Small intestine (tissue), 7 donors: ENCODE data around the gene SMAD3. TPM values are rescaled to one million over a fixed set of nuclear protein-coding genes. Genes with fewer than 3 reads are reported as not detected.

ENCODE experiments used
- DNase-seq, 2 donors: peaks; one replicate each; pipeline versions ENCODE4 v3.0.0 to v3.0.0-alpha.2; 2013
- FAIRE-seq: peaks from 2 replicates; lab custom pipeline; 2012; peaks lifted over from hg19 to GRCh38; lab: Jason Lieb, UNC
- H3K27ac ChIP-seq, 3 donors: one replicate each; pipeline ENCODE4 v1.5.1; 2013; ENCODE audit warnings: low read length in 2 of 3, mild to moderate bottlenecking in 2 of 3, control low read depth in 1 of 3, inconsistent platforms in 1 of 3, low read depth in 1 of 3, moderate library complexity in 1 of 3
- H3K27me3 ChIP-seq, 3 donors: one replicate each; pipeline ENCODE4 v1.6.1; 2013; ENCODE audit warnings: low read length in 3 of 3, inconsistent platforms in 1 of 3; ENCODE audit not compliant: control insufficient read depth in 3 of 3, insufficient read depth in 3 of 3
- H3K36me3 ChIP-seq, 3 donors: one replicate each; pipeline ENCODE4 v1.6.1; 2013; ENCODE audit warnings: low read length in 3 of 3, inconsistent platforms in 1 of 3, low read depth in 1 of 3, mild to moderate bottlenecking in 1 of 3, moderate library complexity in 1 of 3; ENCODE audit not compliant: control insufficient read depth in 3 of 3, insufficient read depth in 2 of 3
- H3K4me1 ChIP-seq, 3 donors: one replicate each; pipeline ENCODE4 v1.6.1; 2013; ENCODE audit warnings: low read length in 2 of 3, inconsistent platforms in 1 of 3, low read depth in 1 of 3, mild to moderate bottlenecking in 1 of 3, moderate library complexity in 1 of 3; ENCODE audit not compliant: control insufficient read depth in 3 of 3, insufficient read depth in 2 of 3
- H3K4me3 ChIP-seq, 3 donors: one replicate each; pipeline ENCODE4 v1.5.1; 2013; ENCODE audit warnings: low read length in 3 of 3, control low read depth in 1 of 3, inconsistent platforms in 1 of 3, low read depth in 1 of 3, mild to moderate bottlenecking in 1 of 3, moderate library complexity in 1 of 3
- H3K9me3 ChIP-seq, 2 donors: one replicate each; pipeline ENCODE4 v1.6.1; 2013; ENCODE audit warnings: low read depth in 1 of 2, low read length in 1 of 2; ENCODE audit not compliant: control insufficient read depth in 2 of 2, insufficient read depth in 1 of 2
- WGBS, 3 donors: extraction: QIAGEN DNeasy Blood & Tissue Kit; methylation state at CpG; one replicate each; pipeline ENCODE4 v1.1.7; 2013; 5-methylcytosine and 5-hydroxymethylcytosine counted together
- polyA plus RNA-seq, 4 donors: library from polyadenylated mRNA; stranded (reverse) in 3 of 4; unstranded in 1 of 4; fragments of 200-250 nt in 3 of 4; fragments of 120-200 nt in 1 of 4; gene quantifications; one replicate each; pipeline versions ENCODE4 v1.2.1 to v1.2.3, GENCODE V29; 2013
- donor health status: healthy with polysubstance abuse.
- donor health status: control.
- donor health status: control.
- donor health status: Bipolar disorder and iron deficiency.
- donor health status: healthy.

SMAD3 gene
- polyA plus RNA-seq, 4 donors = 11.6 to 33.2 (median 14.6) TPM

GRCh38 chr15:67134067-67134838, 68.9 kb downstream of the SMAD3 start:
- Histone ChIP-seq H3K9me3 (no peaks in the 10 kb centered on the region), H3K36me3 (peaks cover 0 to 24% (median 0%) of the 10 kb centered on the region in 3 donors), H3K4me3 (no peak overlapping the region), H3K4me1 (peaks cover 14 to 51% (median 38%) of the 10 kb centered on the region in 3 donors), H3K27me3 (no peaks in the 10 kb centered on the region), H3K27ac (peak overlapping the region; percentile 75 to 85 (median 84))
- FAIRE-seq (no peak), DNase-seq (peak; percentile 60 to 72)
- 11 to 22% (median 21%) methylated on average over 13 of the region's 13 CpGs for WGBS, 3 donors

DNA sequence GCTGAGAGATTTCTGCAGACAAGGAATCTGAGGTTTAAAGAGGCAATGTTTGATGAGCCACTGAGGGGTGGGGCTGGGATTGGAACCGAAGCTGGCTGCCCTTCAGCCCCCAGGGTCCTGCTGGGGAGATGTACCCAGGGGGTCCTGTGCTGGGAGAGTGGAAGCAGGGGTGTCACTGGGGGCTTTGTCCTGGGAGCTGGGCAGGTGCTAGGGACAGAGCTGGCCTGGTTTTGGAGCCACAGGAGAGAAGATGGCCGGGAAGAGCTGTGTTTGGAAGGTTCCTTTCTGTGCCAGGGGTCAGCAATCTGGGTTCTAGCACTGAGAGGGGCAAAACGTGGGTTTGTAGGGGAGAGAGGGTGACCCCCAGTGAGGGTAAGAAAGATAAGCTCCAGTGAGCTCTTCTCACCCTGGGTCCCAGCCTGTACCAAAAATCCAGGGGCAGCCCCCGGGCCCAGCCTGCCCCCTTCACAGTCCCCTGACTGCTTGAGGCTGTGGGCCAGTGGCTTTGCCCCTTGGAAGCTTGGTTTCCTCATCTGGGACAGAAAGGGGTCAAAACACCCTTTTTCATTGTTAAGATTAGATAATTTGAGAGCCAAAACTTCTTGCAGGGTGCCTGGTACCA, 69.6 kb downstream of the SMAD3 start:
- H3K4me1 ChIP-seq = peaks cover 14 to 55% (median 42%) of the 10 kb centered on the region in 3 donors
- no peak overlapping the region for H3K4me3 ChIP-seq
- no peaks in the 10 kb centered on the region for H3K27me3 ChIP-seq
- no peak for DNase-seq
- 13 to 36% (median 26%) methylated on average over 4 of the region's 4 CpGs for WGBS, 3 donors
- H3K9me3 ChIP-seq = no peaks in the 10 kb centered on the region
- peaks cover 0 to 22% (median 0%) of the 10 kb centered on the region in 3 donors for H3K36me3 ChIP-seq
- H3K27ac ChIP-seq = peak overlapping the region; percentile 75 to 85 (median 84)
- FAIRE-seq = no peak

DNA sequence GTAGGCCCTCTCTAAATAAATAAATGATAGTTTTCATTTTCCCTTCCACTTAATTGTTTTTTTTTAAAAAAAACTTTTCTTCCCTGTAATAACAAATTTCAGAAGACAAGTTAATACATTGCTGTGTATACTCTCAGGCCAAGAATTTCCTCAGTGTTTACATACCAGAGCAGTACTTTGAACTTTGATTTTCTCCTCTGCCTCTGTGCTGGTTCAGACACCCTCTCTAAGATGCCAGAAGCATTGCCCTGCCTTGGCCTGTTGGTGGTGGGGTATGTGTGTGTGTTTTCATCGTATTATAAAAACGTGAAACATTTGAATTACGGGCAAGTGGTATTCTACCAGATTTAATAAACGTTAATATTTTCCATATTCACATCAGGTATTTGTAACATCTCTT, 70.1 kb downstream of the SMAD3 start:
- H3K27ac ChIP-seq = peak overlapping the region; percentile 75 to 85 (median 84)
- H3K36me3 ChIP-seq = peaks cover 0 to 19% (median 0%) of the 10 kb centered on the region in 3 donors
- H3K4me1 ChIP-seq = peaks cover 14 to 58% (median 48%) of the 10 kb centered on the region in 3 donors
- FAIRE-seq = no peak
- WGBS, 3 donors = 14 to 37% (median 26%) methylated on average over 4 of the region's 4 CpGs
- no peaks in the 10 kb centered on the region for H3K27me3 ChIP-seq
- H3K4me3 ChIP-seq = no peak overlapping the region
- DNase-seq = peak in 1 of 2 donors; percentile 85
- H3K9me3 ChIP-seq = no peaks in the 10 kb centered on the region

DNA sequence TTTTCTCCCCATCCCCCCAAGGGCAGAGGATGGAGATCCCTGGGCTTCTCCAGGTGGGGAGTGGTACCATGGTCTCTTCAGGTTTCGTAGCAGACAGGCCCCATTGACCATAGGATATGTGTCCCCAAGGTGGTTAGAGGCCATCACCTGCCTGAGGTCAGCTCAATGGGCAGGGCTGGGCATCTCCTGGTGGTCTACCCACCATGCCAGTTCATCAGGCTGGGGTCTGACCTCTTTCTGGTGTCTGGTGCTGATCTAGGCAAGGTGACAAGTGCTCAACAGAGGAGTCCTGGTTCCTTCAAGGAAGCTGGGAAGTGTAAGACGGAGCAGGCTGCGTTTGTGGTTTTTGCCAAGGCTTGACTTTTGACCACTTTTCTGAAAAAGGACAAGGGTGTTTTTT, 71.4 kb downstream of the SMAD3 start:
- Histone ChIP-seq H3K36me3 (peaks cover 0 to 22% (median 0%) of the 10 kb centered on the region in 3 donors), H3K9me3 (no peaks in the 10 kb centered on the region), H3K4me1 (peaks cover 14 to 62% (median 46%) of the 10 kb centered on the region in 3 donors), H3K4me3 (no peak overlapping the region), H3K27ac (peak overlapping the region in 1 of 3 donors; percentile 57), H3K27me3 (no peaks in the 10 kb centered on the region)
- DNase-seq (no peak), FAIRE-seq (no peak)
- 79 to 87% (median 83%) methylated on average over 3 of the region's 3 CpGs for WGBS, 3 donors

GRCh38 chr15:67137319-67137718, 71.9 kb downstream of the SMAD3 start:
- peak overlapping the region in 2 of 3 donors; percentile 34 to 76 for H3K27ac ChIP-seq
- 87 to 97% (median 96%) methylated on average over 1 of the region's 1 CpG for WGBS, 3 donors
- DNase-seq (no peak), FAIRE-seq (no peak)
- H3K36me3 ChIP-seq = peaks cover 0 to 19% (median 0%) of the 10 kb centered on the region in 3 donors
- no peaks in the 10 kb centered on the region for H3K27me3 ChIP-seq
- H3K4me3 ChIP-seq = no peak overlapping the region
- H3K4me1 ChIP-seq = peaks cover 13 to 63% (median 49%) of the 10 kb centered on the region in 3 donors
- H3K9me3 ChIP-seq = no peaks in the 10 kb centered on the region

GRCh38 chr15:67137951-67138848, 72.8 kb downstream of the SMAD3 start:
- no peak overlapping the region for H3K4me3 ChIP-seq
- H3K27me3 ChIP-seq = no peaks in the 10 kb centered on the region
- FAIRE-seq = no peak
- DNase-seq = no peak
- WGBS, 3 donors = 59 to 84% (median 82%) methylated on average over 17 of the region's 17 CpGs
- peaks cover 13 to 62% (median 52%) of the 10 kb centered on the region in 3 donors for H3K4me1 ChIP-seq
- peak overlapping the region; percentile 30 to 76 (median 34) for H3K27ac ChIP-seq
- H3K9me3 ChIP-seq = no peaks in the 10 kb centered on the region
- H3K36me3 ChIP-seq = peaks cover 0 to 18% (median 0%) of the 10 kb centered on the region in 3 donors

DNA sequence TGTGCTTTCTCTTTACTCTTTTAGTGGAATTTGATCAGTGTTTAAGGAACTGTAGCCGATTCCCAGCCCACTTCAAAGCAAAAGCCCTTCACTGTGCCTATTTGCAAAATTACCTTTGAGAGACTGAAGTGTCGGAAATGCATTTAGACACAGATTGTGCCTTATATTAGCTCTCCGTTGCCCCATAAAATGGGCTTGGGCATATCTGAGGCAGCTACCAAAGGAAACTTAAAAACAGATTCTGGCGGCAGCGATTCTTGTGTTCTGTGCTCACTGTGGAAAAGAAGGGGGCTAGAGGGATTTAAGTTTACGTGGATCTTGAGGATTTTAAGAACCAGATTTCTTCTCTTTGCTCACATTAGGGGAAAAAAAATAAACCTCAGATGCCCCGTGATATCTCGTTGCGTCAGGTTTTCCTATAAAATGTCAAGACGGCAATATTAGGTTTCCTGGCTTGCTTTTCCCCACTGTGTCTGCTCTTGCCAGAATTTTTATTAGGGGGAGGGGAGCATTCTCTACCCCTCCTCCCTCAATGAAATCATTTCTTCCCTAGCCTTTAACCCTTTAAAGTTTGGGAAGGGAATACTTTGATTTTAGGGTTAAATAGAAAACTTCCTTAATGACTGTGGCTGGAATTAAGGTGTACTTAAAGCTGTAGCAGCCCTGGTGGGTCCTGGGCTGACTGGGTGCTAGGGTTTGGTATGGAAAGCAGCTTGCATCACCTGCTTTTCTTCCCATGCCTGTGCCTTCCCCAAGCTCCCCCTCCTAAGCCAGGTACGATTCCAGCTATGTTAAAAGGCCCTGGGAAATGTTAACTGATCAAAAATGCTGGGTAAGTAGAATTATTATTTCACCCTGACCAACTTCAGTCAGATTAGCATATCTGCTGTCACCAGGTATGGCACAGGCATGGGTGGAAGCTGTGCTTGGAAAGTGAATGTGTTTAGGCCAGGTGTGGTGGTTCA, 73.8 kb downstream of the SMAD3 start:
- no peaks in the 10 kb centered on the region for H3K9me3 ChIP-seq
- 65 to 87% (median 74%) methylated on average over 11 of the region's 11 CpGs for WGBS, 3 donors
- H3K4me3 ChIP-seq = no peak overlapping the region
- H3K36me3 ChIP-seq = peaks cover 0 to 18% (median 0%) of the 10 kb centered on the region in 3 donors
- peaks cover 5 to 52% (median 44%) of the 10 kb centered on the region in 3 donors for H3K4me1 ChIP-seq
- FAIRE-seq (no peak), DNase-seq (no peak)
- no peaks in the 10 kb centered on the region for H3K27me3 ChIP-seq
- H3K27ac ChIP-seq = peak overlapping the region in 2 of 3 donors; percentile 30 to 71
